ENCODE data around the gene CD59.

The CD59 gene

GRCh38 chr11:33736148-33736812 lies at the start of gene CD59:
CD59 (minus strand) TSS chr11:33736423; CDS start chr11:33722445, 13,978 bp downstream.
- Histone ChIP-seq H3K27ac (peak within 1 kb of the TSS; percentile 97), H3K9ac (peak within 1 kb of the TSS; percentile 94), H3K9me3 (ENCODE audit: control insufficient read depth, low read length) (no peaks in the 10 kb centered on the region), H3K36me3 (ENCODE audit: control insufficient read depth, insufficient read depth, low read length) (no peaks in the 10 kb centered on the region), H3K4me2 (ENCODE audit: low read length) (peak within 1 kb of the TSS; percentile 88), H3K79me2 (peaks cover 25% of the 10 kb centered on the region), H3K27me3 (ENCODE audit: control insufficient read depth, insufficient read depth, low read length) (no peaks in the 10 kb centered on the region), H3K4me1 (peaks cover 14% of the 10 kb centered on the region), H3K4me3 (ENCODE audit: low read depth, low read length) (peak within 1 kb of the TSS; percentile 85), H2AFZ (peak within 1 kb of the TSS; percentile 74)
- TF ChIP-seq CTCF (IDR thresholded peaks at IDR 0.05): no peak

- no peaks in the 10 kb centered on the region for H3K27me3 ChIP-seq (ENCODE audit: control insufficient read depth, insufficient read depth, low read length)
- H3K4me3 ChIP-seq (ENCODE audit: low read depth, low read length): no peak overlapping the region
- no peaks in the 10 kb centered on the region for H3K9me3 ChIP-seq (ENCODE audit: control insufficient read depth, low read length)
- H2AFZ ChIP-seq: no peak overlapping the region
- no peak overlapping the region for H3K4me2 ChIP-seq (ENCODE audit: low read length)
- no peaks in the 10 kb centered on the region for H3K36me3 ChIP-seq (ENCODE audit: control insufficient read depth, insufficient read depth, low read length)
- peaks cover 1% of the 10 kb centered on the region for H3K4me1 ChIP-seq
- no peaks in the 10 kb centered on the region for H3K79me2 ChIP-seq
- no peak overlapping the region for H3K27ac ChIP-seq
- no peak overlapping the region for H3K9ac ChIP-seq
- TF ChIP-seq CTCF (IDR thresholded peaks at IDR 0.05): no peak
Measured at GRCh38 chr11:33785609-33786008, 49.4 kb upstream of the CD59 start.

GRCh38 chr11:33779849-33780528 lies 43.8 kb upstream of the CD59 start:
- no peak overlapping the region for H3K9ac ChIP-seq
- TF ChIP-seq CTCF (IDR thresholded peaks at IDR 0.05): no peak
- peaks cover 13% of the 10 kb centered on the region for H3K4me1 ChIP-seq
- H3K27ac ChIP-seq: peak overlapping the region; percentile 70
- H3K36me3 ChIP-seq (ENCODE audit: control insufficient read depth, insufficient read depth, low read length): no peaks in the 10 kb centered on the region
- peak overlapping the region; percentile 45 for H3K4me2 ChIP-seq (ENCODE audit: low read length)
- H2AFZ ChIP-seq: peak overlapping the region; percentile 39
- H3K4me3 ChIP-seq (ENCODE audit: low read depth, low read length): no peak overlapping the region
- no peaks in the 10 kb centered on the region for H3K27me3 ChIP-seq (ENCODE audit: control insufficient read depth, insufficient read depth, low read length)
- H3K79me2 ChIP-seq: peaks cover 2% of the 10 kb centered on the region
- no peaks in the 10 kb centered on the region for H3K9me3 ChIP-seq (ENCODE audit: control insufficient read depth, low read length)

- TF ChIP-seq CTCF (IDR thresholded peaks at IDR 0.05): no peak
- no peak overlapping the region for H2AFZ ChIP-seq
- no peaks in the 10 kb centered on the region for H3K9me3 ChIP-seq (ENCODE audit: control insufficient read depth, low read length)
- no peak overlapping the region for H3K27ac ChIP-seq
- H3K27me3 ChIP-seq (ENCODE audit: control insufficient read depth, insufficient read depth, low read length): no peaks in the 10 kb centered on the region
- H3K4me1 ChIP-seq: peaks cover 15% of the 10 kb centered on the region
- H3K9ac ChIP-seq: no peak overlapping the region
- no peaks in the 10 kb centered on the region for H3K36me3 ChIP-seq (ENCODE audit: control insufficient read depth, insufficient read depth, low read length)
- peaks cover 7% of the 10 kb centered on the region for H3K79me2 ChIP-seq
- H3K4me3 ChIP-seq (ENCODE audit: low read depth, low read length): no peak overlapping the region
- no peak overlapping the region for H3K4me2 ChIP-seq (ENCODE audit: low read length)
Measured at GRCh38 chr11:33778675-33779074, 42.5 kb upstream of the CD59 start.

Measured in parathyroid adenoma (tissue), 2 donors.